Measurements from ENCODE around the gene CUL4B.
"Not testable (repeated sequence)": the region's sequence is repeated elsewhere in the genome, so short reads cannot be mapped to it uniquely, and the experiment has no call there.

Gene CUL4B

GRCh38 chrX:120560842-120561633, at the start of gene CUL4B:
TSS of gene CUL4B (minus strand) at chrX:120560962. CDS start at chrX:120560638, 324 bp downstream.
- peak; percentile 82 to 83 for DNase-seq

GRCh38 chrX:120604361-120604782, 43.6 kb upstream of the CUL4B start:
- peak; percentile 39 to 44 for DNase-seq

DNA sequence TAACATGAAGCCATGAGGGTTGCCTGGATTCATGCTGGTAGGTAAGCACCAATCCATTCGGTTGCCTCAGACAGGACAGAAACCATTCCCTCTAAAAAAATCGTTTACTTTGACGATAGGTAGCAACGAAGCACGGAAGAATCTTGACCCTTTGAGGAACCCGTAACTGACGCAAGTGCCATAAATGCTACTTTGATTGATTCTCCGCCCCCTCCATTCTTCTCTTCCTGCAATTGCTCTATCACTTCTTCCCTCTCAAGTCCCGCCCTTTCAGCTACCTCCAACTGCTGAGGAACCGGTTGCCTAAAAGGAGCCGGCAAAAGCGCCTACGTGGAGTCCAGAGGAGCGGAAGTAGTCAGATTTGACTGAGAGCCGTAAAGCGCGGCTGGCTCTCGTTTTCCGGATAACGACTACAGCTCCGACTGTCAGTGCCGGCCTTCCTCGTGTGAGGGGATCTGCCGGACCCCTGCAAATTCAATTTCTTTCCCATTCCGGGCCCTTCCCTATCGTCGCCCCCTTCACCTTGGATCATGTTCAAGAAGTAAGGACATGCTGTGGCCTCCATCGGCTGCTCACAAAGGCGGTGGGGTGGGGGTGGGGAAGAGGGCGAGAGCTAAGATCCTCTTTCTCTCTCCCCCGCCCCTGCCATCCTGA, 43.1 kb upstream of the CUL4B start, which contains the start of gene MCTS1:
MCTS1 (plus strand) TSS at position 395 of the 654 bp plus-strand sequence; CDS start at position 531, 136 bp downstream.
- DNase-seq: peak; percentile 73 to 74

DNA sequence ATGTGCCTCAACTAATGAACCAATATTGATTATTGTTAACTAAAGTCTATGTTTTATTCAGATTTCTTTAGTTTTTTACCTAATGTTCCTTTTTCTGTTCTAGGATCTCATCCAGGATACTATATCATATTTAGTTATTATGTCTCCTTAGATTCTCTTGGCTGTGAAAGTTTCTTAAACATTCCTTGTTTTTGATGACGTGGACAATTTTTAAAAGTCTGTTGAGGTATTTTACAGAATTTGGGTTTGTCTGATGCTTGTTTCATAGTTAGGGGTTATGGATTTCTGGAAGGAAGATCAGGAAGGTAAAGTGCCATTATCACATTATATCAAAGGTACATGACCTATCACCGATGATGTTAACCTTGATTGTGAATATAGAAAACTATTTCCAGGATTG, 24.9 kb upstream of the CUL4B start:
- no peak for DNase-seq

DNA sequence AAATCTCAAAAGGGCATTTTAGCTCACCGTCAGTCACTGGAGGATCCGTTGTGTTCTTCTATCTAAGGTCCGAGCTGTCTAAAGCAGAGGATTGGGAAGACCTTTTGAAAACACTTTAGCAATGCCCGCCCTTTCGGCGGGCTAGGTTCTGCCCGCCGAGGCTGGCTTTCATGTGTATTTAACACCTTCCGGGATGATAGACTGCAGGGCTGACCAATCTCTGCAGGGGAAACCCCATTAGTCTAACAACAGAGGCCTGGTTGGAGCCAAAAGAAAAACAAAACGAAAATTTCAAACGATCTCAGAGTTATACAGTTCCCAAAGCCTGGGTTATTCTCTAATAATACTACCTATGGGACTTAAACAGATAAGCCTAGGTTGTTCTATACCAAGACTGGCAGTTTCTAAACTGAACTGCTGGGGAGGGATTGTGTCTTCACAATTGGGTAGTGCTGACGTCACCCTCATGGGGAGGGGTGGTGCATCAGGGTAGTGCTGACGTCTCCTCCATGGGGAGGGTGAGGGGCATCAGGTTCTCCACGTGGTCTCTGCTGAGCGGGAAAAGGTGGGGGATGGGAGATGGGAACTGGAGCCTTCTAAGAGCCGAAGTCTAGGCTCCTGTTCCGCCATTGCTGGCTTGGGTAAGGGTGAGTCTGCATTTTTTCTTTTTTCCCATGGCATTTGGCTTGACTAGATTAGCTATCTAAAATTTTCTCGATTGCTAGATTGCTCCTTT, 14.8 kb upstream of the CUL4B start:
- no peak for DNase-seq

DNA sequence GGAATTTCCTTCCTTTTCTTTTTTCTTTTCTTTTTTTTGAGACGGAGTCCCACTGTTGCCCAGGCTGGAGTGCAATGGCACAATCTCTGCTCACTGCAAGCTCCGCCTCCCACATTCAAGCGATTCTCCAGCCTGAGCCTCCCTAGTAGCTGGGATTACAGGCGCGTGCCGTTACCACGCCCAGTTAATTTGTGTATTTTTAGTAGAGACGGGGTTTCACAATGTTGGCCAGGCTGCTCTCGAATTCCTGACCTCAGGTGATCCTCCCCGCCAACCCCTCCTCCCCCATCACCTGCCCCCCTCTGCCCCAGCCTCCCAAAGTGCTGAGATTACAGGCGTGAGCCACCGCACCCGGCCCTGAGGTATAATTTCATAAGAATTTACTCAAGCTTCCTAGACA, 13.0 kb upstream of the CUL4B start:
- not testable (repeated sequence) for DNase-seq

DNA sequence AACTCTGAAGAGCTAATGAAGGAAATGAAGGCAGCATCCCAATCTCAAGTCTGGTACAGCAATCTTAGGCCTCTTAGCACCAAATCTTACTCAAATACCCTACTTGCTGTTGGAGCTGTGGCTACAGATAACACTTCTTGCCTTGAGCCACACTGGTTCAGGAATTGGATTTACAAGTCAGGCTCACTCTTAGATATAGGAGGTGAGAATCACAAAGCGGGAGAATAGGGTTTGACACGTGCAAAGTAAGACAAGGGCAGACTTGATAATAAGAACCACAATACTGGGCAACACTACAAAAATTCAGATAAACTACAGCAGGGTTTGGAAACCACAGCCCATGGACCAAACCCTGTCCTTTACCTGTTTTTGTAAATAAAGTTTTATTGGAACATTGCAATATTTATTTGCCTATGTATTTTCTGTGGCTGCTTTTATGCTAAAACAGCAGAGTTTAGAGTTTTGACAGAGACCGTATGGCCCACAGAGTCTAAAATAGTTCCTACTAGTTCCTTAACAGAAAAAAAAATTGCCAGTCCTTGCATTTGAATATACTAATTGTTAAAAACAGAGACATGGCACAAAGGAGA, 9.3 kb upstream of the CUL4B start:
- DNase-seq: no peak

DNA sequence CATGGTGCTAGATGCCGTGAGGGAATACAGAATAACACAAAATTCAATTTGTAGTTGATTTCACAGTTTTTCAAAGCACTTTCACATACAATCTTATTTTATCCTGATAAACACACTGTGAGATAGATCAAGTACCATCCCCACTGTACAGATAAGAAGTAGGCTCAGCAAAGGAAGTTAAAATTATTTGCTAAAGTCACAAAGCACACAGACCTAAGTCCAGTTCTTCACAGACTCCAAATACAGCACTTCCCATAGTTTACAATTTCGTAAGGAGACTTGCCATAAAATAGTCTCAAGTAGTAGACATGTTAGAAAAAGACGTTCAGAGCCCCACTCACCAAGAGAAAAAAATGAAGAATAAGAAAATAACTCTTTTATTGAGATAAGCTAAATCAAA, 7.8 kb upstream of the CUL4B start:
- DNase-seq: no peak

DNA sequence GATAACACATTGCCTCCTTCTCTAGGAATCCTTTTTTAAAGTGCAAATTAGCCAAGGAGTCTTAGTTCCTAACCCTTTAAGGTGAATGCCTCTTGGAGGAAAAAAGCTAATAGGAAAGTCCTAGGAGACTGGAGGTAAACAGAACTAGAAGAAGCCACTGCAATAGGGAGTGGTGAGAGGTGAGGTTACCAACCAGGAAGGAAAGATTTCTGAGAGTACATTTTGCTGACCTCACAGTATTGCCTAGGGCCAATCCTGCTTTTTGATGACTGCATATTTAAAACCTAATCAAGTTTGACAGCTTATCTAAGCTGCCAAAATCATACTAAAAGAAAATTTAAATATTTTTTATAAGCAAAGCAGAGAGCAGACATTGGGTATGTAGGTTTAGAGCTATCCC, 7.3 kb upstream of the CUL4B start:
- DNase-seq: no peak

GRCh38 chrX:120566817-120567216, 6.1 kb upstream of the CUL4B start:
- no peak for DNase-seq

DNA sequence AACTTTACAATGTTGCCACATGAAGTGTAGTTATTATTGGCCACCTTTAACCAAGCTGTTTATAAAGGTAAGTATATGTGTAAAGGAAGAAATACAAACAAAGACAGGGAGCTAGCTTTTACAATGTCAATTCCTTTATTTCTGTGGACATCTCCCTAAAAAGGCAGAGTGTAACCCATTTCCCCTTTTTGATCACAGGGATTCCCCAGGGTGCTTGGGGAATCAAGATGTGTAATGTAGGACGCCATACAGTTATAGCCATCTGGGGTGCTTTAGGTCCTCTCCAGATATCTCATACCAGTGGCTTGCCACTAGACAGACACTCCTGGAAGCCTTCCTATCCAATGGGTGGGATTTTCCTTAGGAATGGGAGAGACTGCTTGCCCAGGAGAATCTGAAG, 4.2 kb upstream of the CUL4B start:
- DNase-seq: peak; percentile 39 to 41

- DNase-seq: no peak
These were observed 1.8 kb upstream of the CUL4B start for GRCh38 chrX:120562569-120562926.

DNA sequence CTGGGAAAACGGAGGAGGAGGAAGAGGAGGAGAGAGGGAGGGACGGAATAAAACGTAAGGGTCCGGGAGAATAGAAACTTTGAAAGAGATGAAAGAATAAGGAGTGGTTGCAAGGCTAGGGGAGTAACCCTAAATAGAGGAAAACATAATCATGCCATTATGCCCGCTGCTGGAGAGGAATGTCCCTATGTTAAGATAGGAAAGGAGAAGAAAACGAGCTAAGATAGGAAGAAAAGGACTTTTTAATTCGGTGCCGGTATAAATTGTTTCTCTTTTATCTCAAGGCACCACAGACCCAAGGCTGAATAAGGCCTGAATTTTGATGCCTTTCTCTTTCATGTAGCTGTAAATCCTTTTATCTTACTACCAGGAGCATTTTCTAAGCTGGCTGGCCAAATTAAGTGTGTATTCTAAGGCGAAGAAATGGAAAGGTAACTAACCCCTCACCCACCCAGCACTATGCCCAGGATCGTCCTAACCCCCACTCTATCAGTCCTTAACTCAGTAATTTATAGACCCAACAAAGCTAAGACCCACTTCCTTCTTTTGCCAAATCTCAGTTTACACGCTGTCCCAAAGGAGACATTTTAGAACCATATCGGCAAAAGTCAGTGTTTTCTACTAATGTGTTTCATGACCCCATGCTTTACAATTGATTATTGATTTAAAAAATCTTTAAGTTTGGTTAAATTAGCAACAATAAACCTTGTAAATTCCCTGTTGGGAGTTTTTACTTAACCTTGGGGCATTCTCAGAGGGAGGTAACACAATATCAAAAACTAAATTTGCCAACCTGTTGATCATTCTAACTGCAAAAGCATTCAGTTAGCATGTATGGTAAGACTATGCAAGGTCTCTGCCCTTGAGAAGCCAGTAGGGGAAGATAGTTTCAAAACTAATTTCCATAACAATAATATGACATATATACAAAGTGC, 1.1 kb upstream of the CUL4B start:
- peak in 1 of 2 donors; percentile 8 for DNase-seq

GRCh38 chrX:120560405-120560841, 339 bp downstream of the CUL4B start:
- DNase-seq: peak in 1 of 2 donors; percentile 38

DNA sequence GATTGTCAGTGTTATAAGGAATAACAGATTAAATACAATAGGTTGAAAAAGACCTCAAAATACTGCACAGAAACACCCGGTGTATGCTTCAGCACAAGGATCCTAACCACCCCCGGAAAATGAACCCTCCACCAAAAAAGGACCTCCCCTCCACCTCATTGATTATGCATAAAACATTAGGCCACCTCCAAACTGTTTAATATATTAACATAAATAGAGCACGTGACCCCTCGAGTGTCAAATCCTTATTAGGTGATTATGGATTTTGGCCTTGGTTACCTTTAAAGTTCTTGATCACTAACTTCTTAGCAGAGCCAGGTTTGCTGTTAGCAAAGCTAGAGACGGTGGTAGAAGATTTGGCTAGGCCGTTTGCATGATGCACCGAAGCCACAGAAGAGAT, 958 bp downstream of the CUL4B start:
- no peak for DNase-seq

DNA sequence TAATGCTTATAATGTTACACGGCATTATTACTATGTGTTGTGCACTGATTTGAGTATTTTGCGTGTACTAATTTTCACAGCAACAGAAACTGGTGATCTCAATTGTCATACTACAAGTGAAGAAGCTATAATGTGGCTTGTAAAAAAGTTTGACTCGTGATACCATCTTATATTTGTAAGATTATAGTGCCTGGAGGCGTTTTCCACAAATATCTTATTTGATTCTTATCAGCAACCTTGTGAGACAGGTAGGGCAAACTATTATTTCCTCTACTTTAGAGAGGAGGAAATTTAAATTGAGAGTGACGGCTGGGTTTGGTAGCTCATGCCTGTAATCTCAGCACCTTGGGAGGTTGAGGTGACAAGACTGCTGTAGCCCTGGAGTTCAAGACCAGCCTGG, 4.5 kb downstream of the CUL4B start:
- no peak for DNase-seq

- DNase-seq: no peak
These were observed 11.0 kb downstream of the CUL4B start for GRCh38 chrX:120549483-120550452.

GRCh38 chrX:120536061-120536460, 24.7 kb downstream of the CUL4B start:
- DNase-seq: peak; percentile 19 to 23

DNA sequence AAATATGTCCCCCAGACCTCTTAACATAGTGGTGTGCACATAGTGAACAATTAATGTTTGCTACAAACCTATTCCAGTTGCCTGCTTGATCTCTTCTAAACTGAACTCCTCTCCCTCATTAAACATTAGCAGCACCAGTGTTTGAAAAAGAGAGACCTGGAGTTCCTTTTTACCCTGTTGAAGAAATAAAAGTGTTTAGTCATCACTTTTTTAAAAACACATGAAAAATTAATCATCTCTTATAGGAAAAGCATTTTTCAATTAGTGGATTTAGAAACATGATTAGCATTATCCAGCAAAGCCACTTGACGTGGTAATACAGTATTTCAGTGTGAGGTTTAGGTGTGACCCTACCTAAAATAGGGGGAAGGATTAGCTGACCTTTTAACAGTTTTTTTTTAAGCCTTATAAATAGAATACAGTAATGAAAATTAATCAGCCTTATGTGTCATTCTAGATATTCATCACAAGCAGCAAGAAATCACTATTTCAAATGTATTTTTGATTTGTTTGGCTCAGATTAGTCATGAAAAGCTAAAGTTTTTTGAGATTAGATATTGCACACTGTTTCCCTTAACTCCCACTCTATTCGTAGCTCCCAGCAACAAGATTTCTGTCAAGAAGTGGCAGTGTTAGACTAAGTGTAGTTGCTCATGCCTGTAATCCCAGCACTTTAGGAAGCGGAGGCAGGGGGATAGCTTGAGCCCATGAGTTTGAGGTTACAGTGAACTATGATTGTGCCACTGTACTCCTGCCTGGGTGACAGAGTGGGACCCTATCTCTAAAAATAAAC, 26.2 kb downstream of the CUL4B start:
- no peak for DNase-seq

GRCh38 chrX:120522820-120523219, 37.9 kb downstream of the CUL4B start:
- no peak for DNase-seq
